Measurements from ENCODE around the gene TCF7L2.

Gene TCF7L2

DNA sequence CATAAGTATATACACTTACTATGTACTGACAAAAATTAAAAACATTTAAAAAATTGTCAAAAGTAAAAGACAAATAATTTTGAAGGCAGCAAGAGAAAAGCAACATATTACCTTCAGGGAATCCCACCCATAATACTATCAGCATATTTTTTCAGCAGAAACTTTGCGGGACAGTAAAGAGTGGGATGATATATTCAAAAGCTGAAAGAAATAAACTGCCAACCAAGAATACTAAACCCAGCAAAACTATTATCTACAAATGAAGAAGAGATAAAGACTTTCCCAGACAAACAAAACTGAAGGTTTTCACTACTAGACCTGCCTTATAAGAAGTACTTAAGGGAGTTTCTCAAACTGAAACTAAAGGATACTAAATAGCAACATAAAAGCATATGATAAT, 257.9 kb downstream of the TCF7L2 start:
- no peaks in the 10 kb centered on the region for H3F3A ChIP-seq (ENCODE audit: control insufficient read depth, insufficient read depth)
- H3K79me2 ChIP-seq (ENCODE audit: control insufficient read depth, low read length), result no peaks in the 10 kb centered on the region
- H3K4me1 ChIP-seq (ENCODE audit: control insufficient read depth, low read length), result no peaks in the 10 kb centered on the region
- H3K36me3 ChIP-seq (ENCODE audit: control insufficient read depth, low read length), result no peaks in the 10 kb centered on the region
- no peak overlapping the region for H3K4me2 ChIP-seq (ENCODE audit: low read length)
- H3K4me3 ChIP-seq (ENCODE audit: low read length), result no peak overlapping the region
- H3K27ac ChIP-seq (ENCODE audit: low read depth, low read length), result no peak overlapping the region
- H3K9me2 ChIP-seq (replicated peaks; ENCODE audit: control insufficient read depth, low read length), result no peaks in the 10 kb centered on the region
- TF ChIP-seq CTCF (IDR thresholded peaks at IDR 0.05; ENCODE audit: low read depth, low read length, poor library complexity, severe bottlenecking), result no peak
- H3K27me3 ChIP-seq (ENCODE audit: control insufficient read depth, low read length), result no peaks in the 10 kb centered on the region
- H4K20me1 ChIP-seq (ENCODE audit: control insufficient read depth, insufficient read depth, low read depth, low read length), result no peaks in the 10 kb centered on the region
- H3K9me3 ChIP-seq (ENCODE audit: control insufficient read depth, insufficient read depth, low read length), result no peaks in the 10 kb centered on the region

- Histone ChIP-seq H3K4me1 (ENCODE audit: control insufficient read depth, low read length) (no peaks in the 10 kb centered on the region), H3F3A (ENCODE audit: control insufficient read depth, insufficient read depth) (no peaks in the 10 kb centered on the region), H3K4me3 (ENCODE audit: low read length) (no peak overlapping the region), H3K4me2 (ENCODE audit: low read length) (no peak overlapping the region), H3K27ac (ENCODE audit: low read depth, low read length) (no peak overlapping the region), H3K36me3 (ENCODE audit: control insufficient read depth, low read length) (no peaks in the 10 kb centered on the region), H3K79me2 (ENCODE audit: control insufficient read depth, low read length) (no peaks in the 10 kb centered on the region), H3K9me3 (ENCODE audit: control insufficient read depth, insufficient read depth, low read length) (no peaks in the 10 kb centered on the region), H3K9me2 (replicated peaks; ENCODE audit: control insufficient read depth, low read length) (no peaks in the 10 kb centered on the region), H4K20me1 (ENCODE audit: control insufficient read depth, insufficient read depth, low read depth, low read length) (no peaks in the 10 kb centered on the region), H3K27me3 (ENCODE audit: control insufficient read depth, low read length) (no peaks in the 10 kb centered on the region; the same call in 1 of the 2 replicates)
- TF ChIP-seq CTCF (IDR thresholded peaks at IDR 0.05; ENCODE audit: low read depth, low read length, poor library complexity, severe bottlenecking) (no peak), EZH2phosphoT487 (IDR thresholded peaks at IDR 0.05; ENCODE audit: borderline replicate concordance, low read length) (no peak)
These were observed 263.0 kb downstream of the TCF7L2 start for GRCh38 chr10:113213035-113213434.

GRCh38 chr10:113214331-113214730, 264.3 kb downstream of the TCF7L2 start:
- no peak overlapping the region for H3K27ac ChIP-seq (ENCODE audit: low read depth, low read length)
- H4K20me1 ChIP-seq (ENCODE audit: control insufficient read depth, insufficient read depth, low read depth, low read length), result no peaks in the 10 kb centered on the region
- no peaks in the 10 kb centered on the region for H3K9me3 ChIP-seq (ENCODE audit: control insufficient read depth, insufficient read depth, low read length)
- H3K36me3 ChIP-seq (ENCODE audit: control insufficient read depth, low read length), result no peaks in the 10 kb centered on the region
- no peaks in the 10 kb centered on the region for H3K9me2 ChIP-seq (replicated peaks; ENCODE audit: control insufficient read depth, low read length)
- no peaks in the 10 kb centered on the region; the same call in 1 of the 2 replicates for H3K27me3 ChIP-seq (ENCODE audit: control insufficient read depth, low read length)
- no peak overlapping the region for H3K4me3 ChIP-seq (ENCODE audit: low read length)
- no peaks in the 10 kb centered on the region for H3F3A ChIP-seq (ENCODE audit: control insufficient read depth, insufficient read depth)
- no peaks in the 10 kb centered on the region for H3K79me2 ChIP-seq (ENCODE audit: control insufficient read depth, low read length)
- no peak overlapping the region for H3K4me2 ChIP-seq (ENCODE audit: low read length)
- no peaks in the 10 kb centered on the region for H3K4me1 ChIP-seq (ENCODE audit: control insufficient read depth, low read length)
- TF ChIP-seq CTCF (IDR thresholded peaks at IDR 0.05; ENCODE audit: low read depth, low read length, poor library complexity, severe bottlenecking) (no peak), EZH2phosphoT487 (IDR thresholded peaks at IDR 0.05; ENCODE audit: borderline replicate concordance, low read length) (no peak)

GRCh38 chr10:113216102-113216501, 266.1 kb downstream of the TCF7L2 start:
- H3K4me3 ChIP-seq (ENCODE audit: low read length), result no peak overlapping the region
- H3K9me3 ChIP-seq (ENCODE audit: control insufficient read depth, insufficient read depth, low read length), result no peaks in the 10 kb centered on the region
- no peak for TF ChIP-seq CTCF (IDR thresholded peaks at IDR 0.05; ENCODE audit: low read depth, low read length, poor library complexity, severe bottlenecking)
- TF ChIP-seq EZH2phosphoT487 (IDR thresholded peaks at IDR 0.05; ENCODE audit: borderline replicate concordance, low read length), result no peak
- no peaks in the 10 kb centered on the region for H3K9me2 ChIP-seq (replicated peaks; ENCODE audit: control insufficient read depth, low read length)
- no peaks in the 10 kb centered on the region for H3K4me1 ChIP-seq (ENCODE audit: control insufficient read depth, low read length)
- no peak overlapping the region for H3K4me2 ChIP-seq (ENCODE audit: low read length)
- H4K20me1 ChIP-seq (ENCODE audit: control insufficient read depth, insufficient read depth, low read depth, low read length), result no peaks in the 10 kb centered on the region
- no peak overlapping the region for H3K27ac ChIP-seq (ENCODE audit: low read depth, low read length)
- no peaks in the 10 kb centered on the region for H3F3A ChIP-seq (ENCODE audit: control insufficient read depth, insufficient read depth)
- H3K36me3 ChIP-seq (ENCODE audit: control insufficient read depth, low read length), result no peaks in the 10 kb centered on the region
- no peaks in the 10 kb centered on the region for H3K79me2 ChIP-seq (ENCODE audit: control insufficient read depth, low read length)
- H3K27me3 ChIP-seq (ENCODE audit: control insufficient read depth, low read length), result no peaks in the 10 kb centered on the region; the same call in 1 of the 2 replicates

Data from DOHH2 (cell line).